ENCODE results near the gene RNF26.

The RNF26 gene

DNA sequence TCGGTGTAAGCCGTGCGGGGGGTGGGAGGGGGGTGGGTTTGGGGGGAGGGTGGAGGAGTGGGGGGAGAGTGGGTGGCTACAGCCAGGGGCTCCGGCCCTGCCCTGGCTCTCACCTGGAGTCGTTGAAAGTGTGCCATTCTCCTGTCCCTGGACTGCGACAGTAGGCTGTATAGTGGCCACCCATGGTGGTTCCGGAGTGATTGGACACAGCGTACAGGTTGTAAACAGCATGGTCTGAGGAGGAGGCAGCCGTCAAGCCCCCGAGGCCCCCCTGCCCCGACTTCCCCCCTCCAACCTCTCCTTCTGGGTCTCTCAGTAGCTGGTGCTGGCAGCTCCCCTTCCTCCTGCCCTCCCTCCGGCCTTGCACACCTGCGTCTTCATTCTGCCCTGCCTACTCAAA, 22.7 kb downstream of the RNF26 start:
- H3K27ac ChIP-seq = no peak overlapping the region
- TF ChIP-seq, protein P1, sequence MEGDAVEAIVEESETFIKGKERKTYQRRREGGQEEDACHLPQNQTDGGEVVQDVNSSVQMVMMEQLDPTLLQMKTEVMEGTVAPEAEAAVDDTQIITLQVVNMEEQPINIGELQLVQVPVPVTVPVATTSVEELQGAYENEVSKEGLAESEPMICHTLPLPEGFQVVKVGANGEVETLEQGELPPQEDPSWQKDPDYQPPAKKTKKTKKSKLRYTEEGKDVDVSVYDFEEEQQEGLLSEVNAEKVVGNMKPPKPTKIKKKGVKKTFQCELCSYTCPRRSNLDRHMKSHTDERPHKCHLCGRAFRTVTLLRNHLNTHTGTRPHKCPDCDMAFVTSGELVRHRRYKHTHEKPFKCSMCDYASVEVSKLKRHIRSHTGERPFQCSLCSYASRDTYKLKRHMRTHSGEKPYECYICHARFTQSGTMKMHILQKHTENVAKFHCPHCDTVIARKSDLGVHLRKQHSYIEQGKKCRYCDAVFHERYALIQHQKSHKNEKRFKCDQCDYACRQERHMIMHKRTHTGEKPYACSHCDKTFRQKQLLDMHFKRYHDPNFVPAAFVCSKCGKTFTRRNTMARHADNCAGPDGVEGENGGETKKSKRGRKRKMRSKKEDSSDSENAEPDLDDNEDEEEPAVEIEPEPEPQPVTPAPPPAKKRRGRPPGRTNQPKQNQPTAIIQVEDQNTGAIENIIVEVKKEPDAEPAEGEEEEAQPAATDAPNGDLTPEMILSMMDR (IDR thresholded peaks at IDR 0.05) = no peak

DNA sequence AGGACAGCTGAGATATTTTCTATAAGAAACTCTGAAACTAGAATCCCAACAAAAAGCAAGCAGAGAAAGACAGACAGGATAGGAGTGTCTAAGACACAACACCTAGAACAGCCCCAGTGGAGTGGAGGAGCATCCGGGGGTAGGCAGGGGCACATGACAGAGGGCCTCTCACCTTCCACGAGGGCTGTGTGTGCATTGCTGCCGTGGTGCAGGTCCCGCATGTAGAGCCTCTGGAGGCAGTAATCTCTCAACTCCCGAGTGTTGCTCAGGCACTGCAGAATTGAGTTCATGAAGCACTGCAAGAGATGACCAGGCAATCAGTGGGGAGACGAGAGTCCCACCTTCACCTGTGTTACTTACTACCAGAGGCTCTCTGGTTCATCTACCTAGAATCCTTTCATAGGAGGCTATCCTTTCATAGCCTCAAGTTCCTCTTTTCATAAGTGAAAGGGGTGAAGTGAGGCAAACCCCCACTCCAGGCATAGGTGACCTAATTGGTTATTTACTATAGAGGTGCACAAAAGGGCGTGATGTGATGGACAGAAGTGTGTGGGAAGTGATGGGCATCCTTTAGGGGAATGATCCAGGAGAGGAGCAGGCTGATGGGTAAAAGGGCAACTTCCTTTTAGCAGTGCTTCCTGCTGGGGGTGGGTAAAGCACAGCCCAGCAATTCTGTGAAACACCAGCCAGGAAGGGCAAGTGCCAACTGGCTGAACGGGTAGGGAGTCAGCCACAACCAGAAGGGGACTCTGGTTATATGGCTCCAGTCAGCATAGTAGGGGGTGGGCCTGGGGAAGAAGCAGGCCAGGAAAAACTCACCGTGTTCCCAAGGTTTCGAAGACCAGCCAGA, 25.3 kb downstream of the RNF26 start:
- TF ChIP-seq, protein P1 (IDR thresholded peaks at IDR 0.05) = no peak
- no peak for TF ChIP-seq ZFX (IDR thresholded peaks at IDR 0.05; ENCODE audit: borderline replicate concordance)
- H3K27ac ChIP-seq = peak overlapping the region; percentile 82; the same call in 1 of the 2 replicates

- peak overlapping the region; percentile 82 for H3K27ac ChIP-seq
- no peak for TF ChIP-seq ZFX (IDR thresholded peaks at IDR 0.05; ENCODE audit: borderline replicate concordance)
- TF ChIP-seq, protein P1 (IDR thresholded peaks at IDR 0.05) = no peak
Observed at GRCh38 chr11:119361056-119361787, 26.9 kb downstream of the RNF26 start.

GRCh38 chr11:119361941-119362725, 27.8 kb downstream of the RNF26 start:
- TF ChIP-seq, protein P1 (IDR thresholded peaks at IDR 0.05) = no peak
- H3K27ac ChIP-seq = peak overlapping the region; percentile 82

GRCh38 chr11:119362741-119363080, 28.4 kb downstream of the RNF26 start:
- TF ChIP-seq, protein P1 (IDR thresholded peaks at IDR 0.05) = no peak
- TF ChIP-seq ZFX (IDR thresholded peaks at IDR 0.05; ENCODE audit: borderline replicate concordance) = no peak
- H3K27ac ChIP-seq = no peak overlapping the region

GRCh38 chr11:119363081-119363850, 28.9 kb downstream of the RNF26 start:
- H3K27ac ChIP-seq = no peak overlapping the region

More at GRCh38 chr11:119363081-119363850, 28.9 kb downstream of the RNF26 start:
- TF ChIP-seq, protein P1 (IDR thresholded peaks at IDR 0.05) = no peak
- no peak for TF ChIP-seq ZFX (IDR thresholded peaks at IDR 0.05; ENCODE audit: borderline replicate concordance)
